Fibroblast of skin of left biceps (primary cell): ENCODE results near the gene ACIN1.
"Not testable (repeated sequence)": the region's sequence is repeated elsewhere in the genome, so short reads cannot be mapped to it uniquely, and the experiment has no call there.

ENCODE experiments used
- DNase-seq, 2 experiments: peaks; one replicate each; pipeline ENCODE4 v3.0.0-alpha.2; 2013; ENCODE audit warnings: low read depth in 2 of 2

Gene ACIN1

GRCh38 chr14:23125011-23125410 is 30.1 kb upstream of the ACIN1 start:
- no peak for DNase-seq

- no peak for DNase-seq
Observed at GRCh38 chr14:23124337-23124954, 29.5 kb upstream of the ACIN1 start.

- no peak for DNase-seq
Observed at GRCh38 chr14:23123419-23123818, 28.5 kb upstream of the ACIN1 start.

- no peak for DNase-seq
Observed at GRCh38 chr14:23122086-23122485, 27.1 kb upstream of the ACIN1 start.

- DNase-seq: no peak
Observed at GRCh38 chr14:23121361-23121771, 26.4 kb upstream of the ACIN1 start.

- DNase-seq: peak; percentile 53 to 54
Observed at GRCh38 chr14:23120541-23121251, 25.8 kb upstream of the ACIN1 start.

- no peak for DNase-seq
Observed at GRCh38 chr14:23119363-23120327, 24.7 kb upstream of the ACIN1 start.

- DNase-seq: no peak
Observed at GRCh38 chr14:23118506-23119362, 23.8 kb upstream of the ACIN1 start, which contains the start of gene CEBPE. Gene CEBPE, minus strand, starts transcription at chr14:23119255. Its CDS starts 164 bp downstream, at chr14:23119091.

GRCh38 chr14:23117371-23118020 is 22.6 kb upstream of the ACIN1 start:
- no peak for DNase-seq

GRCh38 chr14:23115918-23116317 is 21.0 kb upstream of the ACIN1 start:
- DNase-seq: no peak

GRCh38 chr14:23115039-23115731 is 20.2 kb upstream of the ACIN1 start:
- DNase-seq: peak; percentile 75 to 76

GRCh38 chr14:23114669-23115038 is 19.7 kb upstream of the ACIN1 start:
- no peak for DNase-seq

- no peak for DNase-seq
Observed at GRCh38 chr14:23114120-23114458, 19.2 kb upstream of the ACIN1 start.

GRCh38 chr14:23113431-23114119 is 18.6 kb upstream of the ACIN1 start:
- DNase-seq: no peak

- no peak for DNase-seq
Observed at GRCh38 chr14:23112359-23113178, 17.6 kb upstream of the ACIN1 start.

- DNase-seq: no peak
Observed at GRCh38 chr14:23110579-23111365, 15.8 kb upstream of the ACIN1 start.

GRCh38 chr14:23109769-23110168 is 14.8 kb upstream of the ACIN1 start:
- DNase-seq: no peak

- not testable (repeated sequence) for DNase-seq
Observed at GRCh38 chr14:23108169-23108568, 13.2 kb upstream of the ACIN1 start.
